Posterior vena cava (tissue), 2 donors: ENCODE results near the gene CRACR2B. TPM values are rescaled to one million over a fixed set of nuclear protein-coding genes. Genes with fewer than 3 reads are reported as not detected.

Experiments
- DNase-seq: peaks from one replicate; pipeline ENCODE4 v3.0.0-alpha.2; 2020; ENCODE audit warnings: low spot score
- intact Hi-C, 2 donors: fragments of 100-400 bp; cut with DNase I; formaldehyde crosslinking; loops; one replicate each; pipeline versions ENCODE4 v1.14.1 to v1.14.2; 2022 to 2023
- total RNA-seq, 2 donors: library from RNA; stranded (reverse); fragmentation: NEBNext Ultra II Directional; extraction: Animal tissue kit (Norgen Biotek cat#: 25700); gene quantifications; one replicate each; pipeline ENCODE4 v1.2.1, GENCODE V29; 2021
- donor health status: DM: yes; HTN: yes; CAD: no.
- donor health status: DM: yes; HTN: yes; CAD: no.

The CRACR2B gene
- total RNA-seq, 2 donors from 2014 or later: 3.5 to 4.3 TPM

GRCh38 chr11:844693-845644 lies 17.2 kb downstream of the CRACR2B start:
- DNase-seq: peak; percentile 97
- intact Hi-C loops: loop anchor here in 1 of 2 donors (5.0 kb wide), 1 partner anchor 1037 kb away; no protein-coding TSS in a partner anchor

GRCh38 chr11:845872-846495 lies 18.3 kb downstream of the CRACR2B start:
- DNase-seq: no peak
- intact Hi-C loops: no loop called here

- intact Hi-C loops: no loop called here
- DNase-seq: no peak
Measured at GRCh38 chr11:846496-847098, 18.9 kb downstream of the CRACR2B start.

- DNase-seq: no peak
- intact Hi-C loops: no loop called here
Measured at GRCh38 chr11:847876-848275, 20.2 kb downstream of the CRACR2B start.

GRCh38 chr11:848380-848931 lies 20.7 kb downstream of the CRACR2B start:
- no peak for DNase-seq
- intact Hi-C loops: no loop called here

GRCh38 chr11:849104-849824 lies 21.5 kb downstream of the CRACR2B start:
- intact Hi-C loops: no loop called here
- no peak for DNase-seq

- intact Hi-C loops: loop anchor here in 1 of 2 donors (5.0 kb wide), 1 partner anchor 202 kb away; no protein-coding TSS in a partner anchor
- DNase-seq: no peak
Measured at GRCh38 chr11:849951-850774, 22.4 kb downstream of the CRACR2B start.

GRCh38 chr11:850775-851763 lies 23.4 kb downstream of the CRACR2B start:
- no peak for DNase-seq

GRCh38 chr11:852762-853161 lies 25.0 kb downstream of the CRACR2B start:
- intact Hi-C loops: loop anchor here in 1 of 2 donors (5.0 kb wide), 1 partner anchor 200 kb away; no protein-coding TSS in a partner anchor

More at GRCh38 chr11:850775-851763, 23.4 kb downstream of the CRACR2B start:
- intact Hi-C loops: loop anchor here in 1 of 2 donors (5.0 kb wide), 1 partner anchor 201 kb away; no protein-coding TSS in a partner anchor

GRCh38 chr11:853682-854448 lies 26.1 kb downstream of the CRACR2B start:
- no peak for DNase-seq
- intact Hi-C loops: loop anchor here in 1 of 2 donors (5.0 kb wide), 1 partner anchor 198 kb away; no protein-coding TSS in a partner anchor

More at GRCh38 chr11:852762-853161, 25.0 kb downstream of the CRACR2B start:
- DNase-seq: no peak

- no peak for DNase-seq
- intact Hi-C loops: loop anchor here in 1 of 2 donors (5.0 kb wide), 1 partner anchor 198 kb away; no protein-coding TSS in a partner anchor
Measured at GRCh38 chr11:854601-855329, 27.0 kb downstream of the CRACR2B start.

GRCh38 chr11:855330-855674 lies 27.6 kb downstream of the CRACR2B start:
- no peak for DNase-seq
- intact Hi-C loops: no loop called here

- intact Hi-C loops: no loop called here
- no peak for DNase-seq
Measured at GRCh38 chr11:855796-856195, 28.1 kb downstream of the CRACR2B start.

GRCh38 chr11:856397-856796 lies 28.7 kb downstream of the CRACR2B start:
- no peak for DNase-seq
- intact Hi-C loops: no loop called here

- intact Hi-C loops: no loop called here
- DNase-seq: no peak
Measured at GRCh38 chr11:858053-858761, 30.5 kb downstream of the CRACR2B start.
